PC-3 (cell line): ENCODE measurements around the gene NLRP1. TPM values are rescaled to one million over a fixed set of nuclear protein-coding genes. Genes with fewer than 3 reads are reported as not detected.

Experiments used
- ATAC-seq: fragments of 200-7000 bp; cut with Tn5 transposase; 2 replicates; pipeline ENCODE4 v1.9.1; 2020; ENCODE audit warnings: mild to moderate bottlenecking, moderate library complexity
- BruUV-seq: library from RNA; stranded (reverse); fragments of 400-500 nt; replicated peaks from 2 replicates; lab custom pipeline; 2021; lab: Mats Ljungman, UMichigan
- CTCF ChIA-PET: fragments of 300-600 bp; sonication (Branson Sonifier 250); formaldehyde crosslinking; loops from one replicate; lab custom pipeline; 2022; ENCODE audit warnings: antibody characterized with exemption; lab: Charles Lee
- POLR2A ChIA-PET: fragments of 300-600 bp; sonication (Branson Sonifier 250); formaldehyde crosslinking; loops from one replicate; lab custom pipeline; 2022; ENCODE audit warnings: antibody characterized with exemption; ENCODE audit not compliant: unreplicated experiment; lab: Charles Lee
- DNase-seq: peaks from one replicate; pipeline ENCODE4 v3.0.0-alpha.2; 2015
- H2AFZ ChIP-seq: fragments of 300-600 bp; sonication (generic); 2 replicates; pipeline ENCODE4 v1.6.0; 2016; ENCODE audit warnings: antibody characterized with exemption, low read length
- H3F3A ChIP-seq: fragments of 300-600 bp; sonication (generic); one replicate; pipeline ENCODE4 v1.6.0; 2017; ENCODE audit warnings: antibody characterized with exemption, low read length, control low read depth, mild to moderate bottlenecking; ENCODE audit not compliant: unreplicated experiment
- H3K27ac ChIP-seq: fragments of 300-600 bp; sonication (generic); 2 replicates; pipeline ENCODE4 v1.5.1; 2016; ENCODE audit warnings: mild to moderate bottlenecking, low read length
- H3K27me3 ChIP-seq: fragments of 300-600 bp; sonication (generic); 2 replicates; pipeline ENCODE4 v1.6.1; 2016; ENCODE audit warnings: low read length, mixed read lengths
- H3K36me3 ChIP-seq: fragments of 300-600 bp; sonication (generic); 2 replicates; pipeline ENCODE4 v1.6.1; 2016; ENCODE audit warnings: low read depth, mixed run types, low read length, mixed read lengths
- H3K4me1 ChIP-seq: fragments of 300-600 bp; sonication (generic); 2 replicates; pipeline ENCODE4 v1.5.1; 2016; ENCODE audit warnings: low read length; ENCODE audit not compliant: insufficient read depth
- H3K4me2 ChIP-seq: fragments of 300-600 bp; sonication (generic); 2 replicates; pipeline ENCODE4 v1.6.0; 2016; ENCODE audit warnings: low read length
- H3K4me3 ChIP-seq: fragments of 300-600 bp; sonication (generic); 2 replicates; pipeline ENCODE4 v1.5.1; 2016; ENCODE audit warnings: mild to moderate bottlenecking, low read length, mixed read lengths
- H3K79me2 ChIP-seq: fragments of 300-600 bp; sonication (generic); 2 replicates; pipeline ENCODE4 v1.6.1; 2017; ENCODE audit warnings: low read length, mixed read lengths
- H3K9ac ChIP-seq: fragments of 300-600 bp; sonication (generic); 2 replicates; pipeline ENCODE4 v1.6.0; 2016; ENCODE audit warnings: mild to moderate bottlenecking, low read length
- H3K9me2 ChIP-seq: fragments of 300-600 bp; sonication (generic); replicated peaks from 2 replicates; pipeline ENCODE4 v1.6.1; 2016; ENCODE audit warnings: mixed run types, low read length, mixed read lengths
- H3K9me3 ChIP-seq: fragments of 300-600 bp; sonication (generic); 2 replicates; pipeline ENCODE4 v1.6.1; 2016; ENCODE audit warnings: low read length, mixed read lengths
- H4K20me1 ChIP-seq: fragments of 300-600 bp; sonication (generic); 2 replicates; pipeline ENCODE4 v1.6.1; 2016; ENCODE audit warnings: low read length, mixed read lengths
- CTCF ChIP-seq: fragments of 300-600 bp; sonication (generic); conservative IDR thresholded peaks from 2 replicates; pipeline ENCODE4 v1.5.1; 2017; ENCODE audit warnings: antibody characterized with exemption, low read depth, mild to moderate bottlenecking, low read length
- EZH2 ChIP-seq: fragments of 300-600 bp; sonication (generic); IDR thresholded peaks from one replicate; pipeline ENCODE4 v1.6.1; 2017; ENCODE audit warnings: antibody characterized with exemption, mild to moderate bottlenecking, low read length; ENCODE audit not compliant: unreplicated experiment
- EZH2phosphoT487 ChIP-seq: fragments of 300-600 bp; sonication (generic); IDR thresholded peaks from 2 replicates; pipeline ENCODE4 v1.6.1; 2018; ENCODE audit warnings: mild to moderate bottlenecking, antibody characterized with exemption, low read length, borderline replicate concordance
- intact Hi-C: fragments of 100-400 bp; cut with micrococcal nuclease; formaldehyde crosslinking; loops from 2 replicates; pipeline ENCODE4 v1.9.0; 2023
- total RNA-seq: library from RNA; depleted of rRNA; stranded (reverse); fragments of >200 nt; gene quantifications from 2 replicates; pipeline ENCODE4 v1.2.3, GENCODE V29; 2014

Gene NLRP1
- total RNA-seq, 1 experiment from 2014 or later = 1.8 TPM

GRCh38 chr17:5516060-5516792 lies 68.1 kb downstream of the NLRP1 start:
- DNase-seq (peak; percentile 87), ATAC-seq (peak; percentile 97)
- BruUV-seq = no TSS peak
- Histone ChIP-seq H3K4me1 (peaks cover 16% of the 10 kb centered on the region), H3K36me3 (no peaks in the 10 kb centered on the region), H3K9me2 (no peaks in the 10 kb centered on the region), H2AFZ (no peak overlapping the region), H3K9me3 (no peaks in the 10 kb centered on the region), H3K27me3 (no peaks in the 10 kb centered on the region), H3K79me2 (no peaks in the 10 kb centered on the region), H4K20me1 (no peaks in the 10 kb centered on the region), H3K4me3 (no peak overlapping the region), H3K4me2 (peak overlapping the region; percentile 25; the same call in 1 of the 2 replicates), H3F3A (peaks cover 5% of the 10 kb centered on the region), H3K27ac (peak overlapping the region; percentile 18; the same call in 1 of the 2 replicates), H3K9ac (no peak overlapping the region)
- intact Hi-C loops = no loop called here
- ChIA-PET POLR2A (no interaction called here), CTCF (interaction anchor here (0.5 to 0.6 kb wide), 2 partner anchors 31 to 912 kb away, joined by 3 to 4 read pairs; partner anchors contain the start of gene DERL2)
- no peak for TF ChIP-seq EZH2
- no peak for TF ChIP-seq EZH2phosphoT487

GRCh38 chr17:5514976-5515375 lies 69.3 kb downstream of the NLRP1 start:
- DNase-seq (no peak), ATAC-seq (no peak)
- Histone ChIP-seq H3K4me1 (peaks cover 16% of the 10 kb centered on the region), H3K27ac (no peak overlapping the region), H3F3A (peaks cover 5% of the 10 kb centered on the region), H3K9me2 (no peaks in the 10 kb centered on the region), H3K4me2 (no peak overlapping the region), H3K4me3 (no peak overlapping the region), H3K9ac (no peak overlapping the region), H4K20me1 (no peaks in the 10 kb centered on the region), H2AFZ (no peak overlapping the region), H3K27me3 (no peaks in the 10 kb centered on the region), H3K36me3 (no peaks in the 10 kb centered on the region), H3K79me2 (no peaks in the 10 kb centered on the region), H3K9me3 (no peaks in the 10 kb centered on the region)
- no TSS peak for BruUV-seq
- TF ChIP-seq EZH2 (no peak), CTCF (no peak), EZH2phosphoT487 (no peak)
- ChIA-PET POLR2A (no interaction called here), CTCF (no interaction called here)
- intact Hi-C loops = no loop called here

- Histone ChIP-seq H4K20me1 (no peaks in the 10 kb centered on the region), H3K4me3 (no peak overlapping the region), H3K9me2 (no peaks in the 10 kb centered on the region), H2AFZ (no peak overlapping the region), H3K9ac (no peak overlapping the region), H3K4me2 (no peak overlapping the region), H3K36me3 (no peaks in the 10 kb centered on the region), H3K9me3 (no peaks in the 10 kb centered on the region), H3K27ac (no peak overlapping the region), H3K79me2 (no peaks in the 10 kb centered on the region), H3F3A (peaks cover 5% of the 10 kb centered on the region), H3K4me1 (peaks cover 16% of the 10 kb centered on the region), H3K27me3 (no peaks in the 10 kb centered on the region)
- ChIA-PET CTCF (no interaction called here), POLR2A (no interaction called here)
- DNase-seq = no peak
- no peak for ATAC-seq
- TF ChIP-seq EZH2 (no peak), EZH2phosphoT487 (no peak), CTCF (no peak)
- intact Hi-C loops = no loop called here
- no TSS peak for BruUV-seq
Measured at GRCh38 chr17:5513628-5514027, 70.7 kb downstream of the NLRP1 start.
